ENCODE data around the gene ZBTB7A.

ZBTB7A gene

GRCh38 chr19:4099041-4099764 is 32.5 kb upstream of the ZBTB7A start:
- Histone ChIP-seq H3F3A (ENCODE audit: low read depth) (no peaks in the 10 kb centered on the region), H3K4me1 (ENCODE audit: insufficient read depth, low read length, poor library complexity, severe bottlenecking) (peaks cover 2% of the 10 kb centered on the region), H4K20me1 (ENCODE audit: insufficient read depth, low read length, poor library complexity, severe bottlenecking) (no peaks in the 10 kb centered on the region), H2AFZ (ENCODE audit: low read length) (no peak overlapping the region), H3K9ac (ENCODE audit: low read depth, low read length, poor library complexity, severe bottlenecking) (no peak overlapping the region), H3K36me3 (ENCODE audit: insufficient read depth, low read length) (peaks cover 24% of the 10 kb centered on the region; the same call in 1 of the 2 replicates), H3K4me3 (ENCODE audit: low read length, poor library complexity, severe bottlenecking) (no peak overlapping the region), H3K4me2 (ENCODE audit: low read depth, low read length, poor library complexity, severe bottlenecking) (no peak overlapping the region), H3K9me2 (replicated peaks; ENCODE audit: low read depth, low read length) (no peaks in the 10 kb centered on the region), H3K27me3 (ENCODE audit: insufficient read depth, low read length, poor library complexity, severe bottlenecking) (no peaks in the 10 kb centered on the region), H3K9me3 (ENCODE audit: insufficient read depth, low read depth, low read length) (no peaks in the 10 kb centered on the region), H3K79me2 (ENCODE audit: insufficient read depth, low read length) (peaks cover 6% of the 10 kb centered on the region; the same call in 1 of the 2 replicates)
- TF ChIP-seq CTCF (conservative IDR thresholded peaks at IDR 0.05; ENCODE audit: low read length) = no peak
- TF ChIP-seq EZH2phosphoT487 (IDR thresholded peaks at IDR 0.05; ENCODE audit: borderline replicate concordance) = no peak

- Histone ChIP-seq H3K4me1 (ENCODE audit: insufficient read depth, low read length, poor library complexity, severe bottlenecking) (no peaks in the 10 kb centered on the region), H3F3A (ENCODE audit: low read depth) (no peaks in the 10 kb centered on the region), H3K4me2 (ENCODE audit: low read depth, low read length, poor library complexity, severe bottlenecking) (no peak overlapping the region), H3K9me3 (ENCODE audit: insufficient read depth, low read depth, low read length) (no peaks in the 10 kb centered on the region), H3K79me2 (ENCODE audit: insufficient read depth, low read length) (peaks cover 3% of the 10 kb centered on the region; the same call in 1 of the 2 replicates), H2AFZ (ENCODE audit: low read length) (no peak overlapping the region), H3K36me3 (ENCODE audit: insufficient read depth, low read length) (peaks cover 24% of the 10 kb centered on the region; the same call in 1 of the 2 replicates), H3K27me3 (ENCODE audit: insufficient read depth, low read length, poor library complexity, severe bottlenecking) (no peaks in the 10 kb centered on the region), H3K4me3 (ENCODE audit: low read length, poor library complexity, severe bottlenecking) (no peak overlapping the region), H3K9me2 (replicated peaks; ENCODE audit: low read depth, low read length) (no peaks in the 10 kb centered on the region), H4K20me1 (ENCODE audit: insufficient read depth, low read length, poor library complexity, severe bottlenecking) (no peaks in the 10 kb centered on the region), H3K9ac (ENCODE audit: low read depth, low read length, poor library complexity, severe bottlenecking) (no peak overlapping the region)
- TF ChIP-seq EZH2phosphoT487 (IDR thresholded peaks at IDR 0.05; ENCODE audit: borderline replicate concordance) (no peak), CTCF (conservative IDR thresholded peaks at IDR 0.05; ENCODE audit: low read length) (no peak)
These were observed 31.8 kb upstream of the ZBTB7A start for GRCh38 chr19:4098493-4098892.

GRCh38 chr19:4097501-4097900 is 30.8 kb upstream of the ZBTB7A start:
- Histone ChIP-seq H2AFZ (ENCODE audit: low read length) (no peak overlapping the region), H3K27me3 (ENCODE audit: insufficient read depth, low read length, poor library complexity, severe bottlenecking) (no peaks in the 10 kb centered on the region), H4K20me1 (ENCODE audit: insufficient read depth, low read length, poor library complexity, severe bottlenecking) (no peaks in the 10 kb centered on the region), H3K79me2 (ENCODE audit: insufficient read depth, low read length) (no peaks in the 10 kb centered on the region), H3K9me3 (ENCODE audit: insufficient read depth, low read depth, low read length) (no peaks in the 10 kb centered on the region), H3K9me2 (replicated peaks; ENCODE audit: low read depth, low read length) (no peaks in the 10 kb centered on the region), H3K4me2 (ENCODE audit: low read depth, low read length, poor library complexity, severe bottlenecking) (no peak overlapping the region), H3K4me3 (ENCODE audit: low read length, poor library complexity, severe bottlenecking) (no peak overlapping the region), H3K36me3 (ENCODE audit: insufficient read depth, low read length) (peaks cover 24% of the 10 kb centered on the region; the same call in 1 of the 2 replicates), H3F3A (ENCODE audit: low read depth) (no peaks in the 10 kb centered on the region), H3K4me1 (ENCODE audit: insufficient read depth, low read length, poor library complexity, severe bottlenecking) (no peaks in the 10 kb centered on the region), H3K9ac (ENCODE audit: low read depth, low read length, poor library complexity, severe bottlenecking) (no peak overlapping the region)
- TF ChIP-seq CTCF (conservative IDR thresholded peaks at IDR 0.05; ENCODE audit: low read length) (no peak), EZH2phosphoT487 (IDR thresholded peaks at IDR 0.05; ENCODE audit: borderline replicate concordance) (no peak)

Measured in Loucy (cell line).